Neural progenitor cell (in vitro differentiated cells): ENCODE data around the gene LOXHD1. TPM values are rescaled to one million over a fixed set of nuclear protein-coding genes. Genes with fewer than 3 reads are reported as not detected.

Experiments
- DNase-seq: peaks from one replicate; pipeline ENCODE4 v3.0.0-alpha.2; 2016; ENCODE audit warnings: low spot score
- H2AFZ ChIP-seq: fragments of 200-600 bp; sonication (generic); replicated peaks from 2 replicates; pipeline ENCODE4 v1.6.1; 2016; ENCODE audit warnings: antibody characterized with exemption
- H3F3A ChIP-seq: fragments of 200-600 bp; sonication (generic); 2 replicates; pipeline ENCODE4 v1.6.1; 2016; ENCODE audit warnings: antibody characterized with exemption, low read depth
- H3K27ac ChIP-seq: fragments of 200-600 bp; sonication (generic); 2 replicates; pipeline ENCODE4 v1.5.1; 2016; ENCODE audit warnings: mild to moderate bottlenecking
- H3K27me3 ChIP-seq: fragments of 200-600 bp; sonication (generic); 2 replicates; pipeline ENCODE4 v1.6.1; 2016; ENCODE audit warnings: mild to moderate bottlenecking, moderate library complexity
- H3K36me3 ChIP-seq: fragments of 200-600 bp; sonication (generic); 2 replicates; pipeline ENCODE4 v1.5.1; 2016
- H3K4me1 ChIP-seq: fragments of 200-600 bp; sonication (generic); 2 replicates; pipeline ENCODE4 v1.6.1; 2016; ENCODE audit warnings: mixed run types
- H3K4me2 ChIP-seq: fragments of 200-600 bp; sonication (generic); 2 replicates; pipeline ENCODE4 v1.6.1; 2016
- H3K4me3 ChIP-seq: fragments of 200-600 bp; sonication (generic); 2 replicates; pipeline ENCODE4 v1.5.1; 2016
- H3K79me2 ChIP-seq: fragments of 200-600 bp; sonication (generic); 2 replicates; pipeline ENCODE4 v1.6.1; 2016; ENCODE audit warnings: low read depth
- H3K9ac ChIP-seq: fragments of 200-600 bp; sonication (generic); 2 replicates; pipeline ENCODE4 v1.6.1; 2016
- H3K9me3 ChIP-seq: fragments of 200-600 bp; sonication (generic); 2 replicates; pipeline ENCODE4 v1.5.1; 2016; ENCODE audit warnings: low read depth
- H4K20me1 ChIP-seq: fragments of 200-600 bp; sonication (generic); 2 replicates; pipeline ENCODE4 v1.6.1; 2016; ENCODE audit warnings: low read depth
- H3K27ac Mint-ChIP-seq: 3 replicates; pipeline ENCODE4 v1.8.0; 2021; ENCODE audit warnings: mixed read lengths
- H3K27me3 Mint-ChIP-seq: 2 replicates; pipeline ENCODE4 v1.8.0; 2022; ENCODE audit warnings: low read depth, mild to moderate bottlenecking, inconsistent platforms, moderate library complexity, mixed read lengths; ENCODE audit not compliant: insufficient read depth
- H3K36me3 Mint-ChIP-seq: 3 replicates; pipeline ENCODE4 v1.8.0; 2021; ENCODE audit warnings: mixed read lengths
- H3K4me1 Mint-ChIP-seq: 3 replicates; pipeline ENCODE4 v1.8.0; 2021; ENCODE audit warnings: mixed read lengths
- H3K4me3 Mint-ChIP-seq: 3 replicates; pipeline ENCODE4 v1.8.0; 2021; ENCODE audit warnings: mild to moderate bottlenecking, moderate library complexity, mixed read lengths
- H3K9me3 Mint-ChIP-seq: 3 replicates; pipeline ENCODE4 v1.8.0; 2020; ENCODE audit warnings: mixed read lengths
- EZH2 ChIP-seq: fragments of 200-600 bp; sonication (generic); IDR thresholded peaks from 2 replicates; pipeline ENCODE4 v1.6.1; 2017; ENCODE audit warnings: antibody characterized with exemption, mild to moderate bottlenecking, moderate library complexity
- EZH2phosphoT487 ChIP-seq: fragments of 200-600 bp; sonication (generic); IDR thresholded peaks from 2 replicates; pipeline ENCODE4 v1.6.1; 2017; ENCODE audit warnings: antibody characterized with exemption
- total RNA-seq: library from RNA; depleted of rRNA; stranded (reverse); fragments of >200 nt; gene quantifications from 2 replicates; pipeline ENCODE4 v1.2.3, GENCODE V29; 2015; ENCODE audit warnings: low replicate concordance
- TF ChIP-seq, protein P1 (sequence below): fragments of 200-600 bp; sonication (generic); IDR thresholded peaks from 2 replicates; pipeline ENCODE4 v1.5.1; 2017; ENCODE audit warnings: antibody characterized with exemption, mild to moderate bottlenecking

LOXHD1 gene
- total RNA-seq, 1 donor from 2014 or later, result not detected

DNA sequence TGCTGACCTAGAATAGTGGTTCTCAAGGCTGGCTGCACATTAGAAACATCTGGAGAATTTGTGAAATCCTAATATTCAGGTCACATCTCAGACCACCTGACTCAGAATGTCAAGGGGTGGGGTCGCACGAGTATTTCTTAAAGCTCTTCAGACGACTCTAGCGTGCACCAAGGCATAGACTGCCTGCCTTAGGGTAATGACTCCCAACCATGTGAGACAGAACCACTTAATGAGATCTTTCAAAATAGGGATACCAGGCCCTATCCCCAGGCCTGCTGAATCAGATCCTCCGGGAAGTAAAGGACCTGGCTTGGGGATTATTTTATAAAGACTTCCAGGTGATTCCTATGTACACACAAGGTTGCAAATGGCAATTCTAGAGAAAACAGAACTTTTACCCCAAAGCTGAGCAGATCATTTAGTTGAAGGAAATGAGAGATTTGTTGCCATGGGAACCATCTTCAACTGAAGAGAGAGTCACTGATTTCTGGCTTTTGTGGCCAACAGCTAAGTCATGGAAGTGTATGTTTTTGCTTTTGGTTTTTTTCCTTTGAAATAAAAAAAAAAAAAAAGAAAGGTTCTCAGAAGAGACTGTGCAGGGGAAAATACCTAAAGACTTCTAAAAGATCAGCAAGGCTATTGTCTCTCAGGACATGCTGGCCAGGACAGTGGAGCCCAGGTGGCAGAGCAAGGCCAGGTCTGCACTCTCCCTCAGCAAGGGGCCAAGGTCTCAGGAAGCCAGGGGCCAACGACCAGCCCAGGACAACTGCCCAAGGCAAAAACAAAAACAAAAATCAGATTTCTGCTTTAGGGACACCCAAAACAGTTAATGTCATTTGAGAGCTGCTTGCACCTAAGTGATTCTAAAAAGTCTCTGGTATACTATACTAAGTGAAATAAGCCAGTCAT lies 15.3 kb upstream of the LOXHD1 start:
- Histone ChIP-seq H4K20me1 (no peaks in the 10 kb centered on the region), H3K27me3 (no peaks in the 10 kb centered on the region), H2AFZ (no peak overlapping the region), H3K9ac (no peak overlapping the region), H3K79me2 (no peaks in the 10 kb centered on the region), H3K36me3 (no peaks in the 10 kb centered on the region), H3K4me1 (no peaks in the 10 kb centered on the region), H3K27ac (no peak overlapping the region), H3K4me3 (no peak overlapping the region), H3K9me3 (no peaks in the 10 kb centered on the region), H3K4me2 (no peak overlapping the region), H3F3A (no peaks in the 10 kb centered on the region)
- Mint-ChIP-seq H3K4me3 (no peak overlapping the region), H3K4me1 (peaks cover 19% of the 10 kb centered on the region), H3K36me3 (no peaks in the 10 kb centered on the region), H3K27ac (no peak overlapping the region), H3K27me3 (peaks cover 15% of the 10 kb centered on the region), H3K9me3 (no peaks in the 10 kb centered on the region)
- TF ChIP-seq EZH2 (no peak), EZH2phosphoT487 (no peak)
- TF ChIP-seq, protein P1, sequence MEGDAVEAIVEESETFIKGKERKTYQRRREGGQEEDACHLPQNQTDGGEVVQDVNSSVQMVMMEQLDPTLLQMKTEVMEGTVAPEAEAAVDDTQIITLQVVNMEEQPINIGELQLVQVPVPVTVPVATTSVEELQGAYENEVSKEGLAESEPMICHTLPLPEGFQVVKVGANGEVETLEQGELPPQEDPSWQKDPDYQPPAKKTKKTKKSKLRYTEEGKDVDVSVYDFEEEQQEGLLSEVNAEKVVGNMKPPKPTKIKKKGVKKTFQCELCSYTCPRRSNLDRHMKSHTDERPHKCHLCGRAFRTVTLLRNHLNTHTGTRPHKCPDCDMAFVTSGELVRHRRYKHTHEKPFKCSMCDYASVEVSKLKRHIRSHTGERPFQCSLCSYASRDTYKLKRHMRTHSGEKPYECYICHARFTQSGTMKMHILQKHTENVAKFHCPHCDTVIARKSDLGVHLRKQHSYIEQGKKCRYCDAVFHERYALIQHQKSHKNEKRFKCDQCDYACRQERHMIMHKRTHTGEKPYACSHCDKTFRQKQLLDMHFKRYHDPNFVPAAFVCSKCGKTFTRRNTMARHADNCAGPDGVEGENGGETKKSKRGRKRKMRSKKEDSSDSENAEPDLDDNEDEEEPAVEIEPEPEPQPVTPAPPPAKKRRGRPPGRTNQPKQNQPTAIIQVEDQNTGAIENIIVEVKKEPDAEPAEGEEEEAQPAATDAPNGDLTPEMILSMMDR, result no peak
- DNase-seq, result no peak

DNA sequence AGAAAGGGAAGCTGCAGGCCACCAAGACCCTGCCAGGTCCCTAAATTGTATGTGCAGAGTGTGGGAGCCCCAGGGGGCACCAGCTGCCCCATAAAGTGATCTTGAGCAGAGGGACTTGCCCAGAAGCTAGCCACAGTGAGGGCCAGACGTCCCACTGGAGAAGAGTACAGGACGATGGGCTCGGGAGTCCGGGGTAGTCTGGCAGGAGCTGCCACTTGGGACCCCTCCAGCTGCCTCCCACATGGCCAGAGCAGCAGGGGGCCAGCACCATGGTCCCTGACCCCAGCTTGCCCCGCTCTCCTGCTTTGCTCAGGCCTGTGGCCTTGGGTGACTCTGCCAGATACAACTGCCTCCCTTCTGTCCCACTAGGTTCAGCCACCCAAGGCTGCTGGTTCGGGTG lies 11.7 kb upstream of the LOXHD1 start:
- H3K27ac ChIP-seq, result no peak overlapping the region
- no peak overlapping the region for H3K9ac ChIP-seq
- Mint-ChIP-seq H3K27ac (no peak overlapping the region), H3K36me3 (no peaks in the 10 kb centered on the region), H3K4me1 (peaks cover 13% of the 10 kb centered on the region), H3K4me3 (no peak overlapping the region), H3K9me3 (peaks cover 2% of the 10 kb centered on the region), H3K27me3 (peaks cover 11% of the 10 kb centered on the region)
- H2AFZ ChIP-seq, result no peak overlapping the region
- H3K36me3 ChIP-seq, result no peaks in the 10 kb centered on the region
- no peak for DNase-seq
- H3K4me2 ChIP-seq, result no peak overlapping the region
- no peaks in the 10 kb centered on the region for H3K79me2 ChIP-seq
- no peaks in the 10 kb centered on the region for H3F3A ChIP-seq
- no peaks in the 10 kb centered on the region for H3K9me3 ChIP-seq
- H3K4me1 ChIP-seq, result no peaks in the 10 kb centered on the region
- no peaks in the 10 kb centered on the region for H3K27me3 ChIP-seq
- TF ChIP-seq EZH2phosphoT487 (no peak), EZH2 (no peak)
- TF ChIP-seq, protein P1, result no peak
- H4K20me1 ChIP-seq, result no peaks in the 10 kb centered on the region
- H3K4me3 ChIP-seq, result no peak overlapping the region

DNA sequence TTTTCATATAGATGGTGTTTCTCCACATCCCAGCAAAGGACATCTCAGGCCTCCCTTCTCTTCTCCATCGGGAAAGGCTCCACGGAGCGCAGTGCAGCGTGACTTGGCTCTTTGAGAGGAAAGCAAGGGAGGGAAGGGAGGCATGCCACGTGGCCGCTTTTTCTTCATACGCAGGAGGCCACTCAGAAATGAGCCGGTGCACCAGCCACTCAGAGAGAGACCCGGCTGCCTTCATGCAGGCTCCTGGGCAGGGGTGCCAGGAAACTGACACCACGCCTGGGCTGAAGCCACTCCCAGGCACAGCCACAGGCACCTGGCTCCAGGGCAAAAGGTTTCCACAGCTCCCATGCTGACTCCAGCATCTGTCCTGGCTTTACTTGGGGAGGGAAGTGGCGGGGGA lies 11.1 kb upstream of the LOXHD1 start:
- H3K4me3 Mint-ChIP-seq, result no peak overlapping the region
- no peaks in the 10 kb centered on the region for H3K36me3 Mint-ChIP-seq
- H3K79me2 ChIP-seq, result no peaks in the 10 kb centered on the region
- no peak for DNase-seq
- no peak overlapping the region for H3K9ac ChIP-seq
- H3K36me3 ChIP-seq, result no peaks in the 10 kb centered on the region
- no peak overlapping the region for H3K4me3 ChIP-seq
- no peaks in the 10 kb centered on the region for H3F3A ChIP-seq
- H3K4me1 Mint-ChIP-seq, result peaks cover 13% of the 10 kb centered on the region
- no peak overlapping the region for H3K4me2 ChIP-seq
- no peak overlapping the region for H3K27ac Mint-ChIP-seq
- H3K27ac ChIP-seq, result no peak overlapping the region
- peaks cover 4% of the 10 kb centered on the region for H3K9me3 Mint-ChIP-seq
- peaks cover 11% of the 10 kb centered on the region for H3K27me3 Mint-ChIP-seq
- TF ChIP-seq, protein P1, result no peak
- no peak for TF ChIP-seq EZH2phosphoT487
- TF ChIP-seq EZH2, result no peak
- H3K4me1 ChIP-seq, result no peaks in the 10 kb centered on the region
- no peaks in the 10 kb centered on the region for H3K9me3 ChIP-seq
- H4K20me1 ChIP-seq, result no peaks in the 10 kb centered on the region
- peak overlapping the region; percentile 34 for H2AFZ ChIP-seq
- no peaks in the 10 kb centered on the region for H3K27me3 ChIP-seq
